Fibroblast of lung (primary cell): ENCODE measurements around the gene C10orf90. TPM values are rescaled to one million over a fixed set of nuclear protein-coding genes. Genes with fewer than 3 reads are reported as not detected.

Experiments
- DNase-seq, 2 donors: peaks; one replicate each; pipeline versions ENCODE4 v3.0.0 to v3.0.0-alpha.2; 2010; ENCODE audit warnings: low read depth in 2 of 2
- H2AFZ ChIP-seq: 2 replicates; pipeline ENCODE4 v1.5.1; 2012; ENCODE audit warnings: low read length, control low read depth, inconsistent platforms
- H3K27ac ChIP-seq: 2 replicates; pipeline ENCODE4 v1.5.1; 2011; ENCODE audit warnings: low read length, control low read depth; ENCODE audit not compliant: insufficient read depth
- H3K27me3 ChIP-seq: 2 replicates; pipeline ENCODE4 v1.5.1; 2011; ENCODE audit warnings: mild to moderate bottlenecking, low read length; ENCODE audit not compliant: control insufficient read depth, insufficient read depth
- H3K36me3 ChIP-seq: 2 replicates; pipeline ENCODE4 v1.5.1; 2011; ENCODE audit warnings: low read length; ENCODE audit not compliant: control insufficient read depth, insufficient read depth
- H3K4me1 ChIP-seq: 2 replicates; pipeline ENCODE4 v1.5.1; 2011; ENCODE audit warnings: low read length; ENCODE audit not compliant: control insufficient read depth, insufficient read depth; ENCODE audit errors: extremely low read depth
- H3K4me2 ChIP-seq: 2 replicates; pipeline ENCODE4 v1.5.1; 2011; ENCODE audit warnings: low read length, control low read depth; ENCODE audit not compliant: insufficient read depth; ENCODE audit errors: extremely low read depth
- H3K4me3 ChIP-seq, 4 experiments: fragments of 200-600 bp in 1 of 4; sonication (generic) in 1 of 4; replicated peaks in 1 of 4; 2 replicates each; pipeline ENCODE4 v1.5.1; 2011 to 2016; ENCODE audit warnings: low read length in 4 of 4, low read depth in 3 of 4, mild to moderate bottlenecking in 3 of 4, control low read depth in 2 of 4, inconsistent platforms in 1 of 4, mixed read lengths in 1 of 4; ENCODE audit not compliant: insufficient read depth in 1 of 4; ENCODE audit errors: control extremely low read depth in 1 of 4
- H3K79me2 ChIP-seq: 2 replicates; pipeline ENCODE4 v1.5.1; 2012; ENCODE audit warnings: mild to moderate bottlenecking, low read length, inconsistent platforms; ENCODE audit not compliant: control insufficient read depth, insufficient read depth
- H3K9ac ChIP-seq: 2 replicates; pipeline ENCODE4 v1.5.1; 2011; ENCODE audit warnings: mild to moderate bottlenecking, low read length, control low read depth; ENCODE audit not compliant: insufficient read depth
- H3K9me3 ChIP-seq: 2 replicates; pipeline ENCODE4 v1.5.1; 2012; ENCODE audit warnings: low read depth, low read length; ENCODE audit not compliant: control insufficient read depth, insufficient read depth
- H4K20me1 ChIP-seq: 2 replicates; pipeline ENCODE4 v1.5.1; 2011; ENCODE audit warnings: low read length; ENCODE audit not compliant: control insufficient read depth, insufficient read depth; ENCODE audit errors: extremely low read depth
- EZH2 ChIP-seq: IDR thresholded peaks from 2 replicates; pipeline ENCODE4 v1.5.1; 2012; ENCODE audit warnings: low read length, control low read depth, mild to moderate bottlenecking; ENCODE audit errors: missing control alignments
- polyA plus RNA-seq, 2 donors: library from polyadenylated mRNA; depleted of rRNA in 1 of 2; stranded (reverse) in 1 of 2; unstranded in 1 of 2; fragments of >200 nt; gene quantifications; 2 replicates each; pipeline ENCODE4 v1.2.1, GENCODE V29; 2011 to 2012; ENCODE audit warnings: missing spikeins in 1 of 2
- total RNA-seq: library from RNA; depleted of rRNA; stranded (reverse); fragments of >200 nt; gene quantifications from 2 replicates; pipeline ENCODE4 v1.2.1, GENCODE V29; 2014
- TF ChIP-seq, protein P1 (sequence below), 2 donors: IDR thresholded peaks in 1 of 2; conservative IDR thresholded peaks in 1 of 2; 1 replicate in 1 of 2; 2 replicates in 1 of 2; pipeline ENCODE4 v1.5.1; 2011 to 2012; ENCODE audit warnings: low read length in 2 of 2, control low read depth in 1 of 2, inconsistent platforms in 1 of 2, low read depth in 1 of 2, mild to moderate bottlenecking in 1 of 2

C10orf90 gene
- total and polyA plus RNA-seq, 2 donors (not counting 1 experiment from before 2014, with no cell fraction given): 0.17 to 0.65 TPM

DNA sequence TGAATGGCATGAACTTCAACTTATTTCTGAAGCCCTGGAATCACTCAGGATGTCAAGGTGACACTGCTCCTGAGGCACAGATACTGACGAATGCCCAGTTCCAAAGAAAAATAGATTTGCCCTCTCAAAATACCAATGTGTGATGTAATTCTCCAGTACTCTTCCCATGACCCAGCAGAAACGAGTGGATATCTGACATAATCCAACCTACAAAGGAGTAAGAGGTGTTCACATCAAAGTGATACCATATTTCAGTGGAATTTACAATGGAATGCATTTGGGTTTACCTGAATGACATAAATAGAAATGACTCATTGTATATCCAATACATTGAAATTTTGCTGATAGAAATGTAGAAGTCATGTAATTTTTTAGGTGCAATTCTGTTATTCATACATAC is 161.3 kb downstream of the C10orf90 start:
- Histone ChIP-seq H3K4me3 (no peak overlapping the region), H2AFZ (no peak overlapping the region), H3K4me1 (no peaks in the 10 kb centered on the region), H4K20me1 (no peaks in the 10 kb centered on the region), H3K36me3 (no peaks in the 10 kb centered on the region), H3K4me2 (no peak overlapping the region), H3K9me3 (no peaks in the 10 kb centered on the region), H3K27me3 (no peaks in the 10 kb centered on the region), H3K79me2 (no peaks in the 10 kb centered on the region), H3K27ac (no peak overlapping the region), H3K9ac (no peak overlapping the region)
- no peak for DNase-seq
- TF ChIP-seq, protein P1, sequence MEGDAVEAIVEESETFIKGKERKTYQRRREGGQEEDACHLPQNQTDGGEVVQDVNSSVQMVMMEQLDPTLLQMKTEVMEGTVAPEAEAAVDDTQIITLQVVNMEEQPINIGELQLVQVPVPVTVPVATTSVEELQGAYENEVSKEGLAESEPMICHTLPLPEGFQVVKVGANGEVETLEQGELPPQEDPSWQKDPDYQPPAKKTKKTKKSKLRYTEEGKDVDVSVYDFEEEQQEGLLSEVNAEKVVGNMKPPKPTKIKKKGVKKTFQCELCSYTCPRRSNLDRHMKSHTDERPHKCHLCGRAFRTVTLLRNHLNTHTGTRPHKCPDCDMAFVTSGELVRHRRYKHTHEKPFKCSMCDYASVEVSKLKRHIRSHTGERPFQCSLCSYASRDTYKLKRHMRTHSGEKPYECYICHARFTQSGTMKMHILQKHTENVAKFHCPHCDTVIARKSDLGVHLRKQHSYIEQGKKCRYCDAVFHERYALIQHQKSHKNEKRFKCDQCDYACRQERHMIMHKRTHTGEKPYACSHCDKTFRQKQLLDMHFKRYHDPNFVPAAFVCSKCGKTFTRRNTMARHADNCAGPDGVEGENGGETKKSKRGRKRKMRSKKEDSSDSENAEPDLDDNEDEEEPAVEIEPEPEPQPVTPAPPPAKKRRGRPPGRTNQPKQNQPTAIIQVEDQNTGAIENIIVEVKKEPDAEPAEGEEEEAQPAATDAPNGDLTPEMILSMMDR (conservative IDR thresholded peaks at IDR 0.05 in 1 of 2, IDR thresholded peaks at IDR 0.05 in 1 of 2; ENCODE audit: low read depth in 1 of 2, low read length in 2 of 2): no peak
- no peak for TF ChIP-seq EZH2

- DNase-seq: no peak
- TF ChIP-seq, protein P1 (conservative IDR thresholded peaks at IDR 0.05 in 1 of 2, IDR thresholded peaks at IDR 0.05 in 1 of 2; ENCODE audit: low read depth in 1 of 2, low read length in 2 of 2): no peak
- TF ChIP-seq EZH2: no peak
These were observed 161.9 kb downstream of the C10orf90 start for GRCh38 chr10:126508535-126509040.

GRCh38 chr10:126504761-126505112 is 165.8 kb downstream of the C10orf90 start:
- DNase-seq: no peak
- no peaks in the 10 kb centered on the region for H3K36me3 ChIP-seq
- H3K4me2 ChIP-seq: no peak overlapping the region
- H3K4me1 ChIP-seq: peaks cover 15% of the 10 kb centered on the region
- H3K79me2 ChIP-seq: no peaks in the 10 kb centered on the region
- H2AFZ ChIP-seq: no peak overlapping the region
- H3K27ac ChIP-seq: no peak overlapping the region
- H3K9ac ChIP-seq: no peak overlapping the region
- H3K4me3 ChIP-seq: no peak overlapping the region
- no peaks in the 10 kb centered on the region for H3K27me3 ChIP-seq
- TF ChIP-seq, protein P1 (conservative IDR thresholded peaks at IDR 0.05 in 1 of 2, IDR thresholded peaks at IDR 0.05 in 1 of 2; ENCODE audit: low read depth in 1 of 2, low read length in 2 of 2): no peak
- TF ChIP-seq EZH2: no peak
- H4K20me1 ChIP-seq: no peaks in the 10 kb centered on the region
- no peaks in the 10 kb centered on the region for H3K9me3 ChIP-seq

More at GRCh38 chr10:126508535-126509040, 161.9 kb downstream of the C10orf90 start:
- no peaks in the 10 kb centered on the region for H3K4me1 ChIP-seq
- no peaks in the 10 kb centered on the region for H3K79me2 ChIP-seq
- no peak overlapping the region for H3K27ac ChIP-seq
- H3K36me3 ChIP-seq: no peaks in the 10 kb centered on the region
- H3K4me2 ChIP-seq: no peak overlapping the region
- no peaks in the 10 kb centered on the region for H4K20me1 ChIP-seq
- no peak overlapping the region for H2AFZ ChIP-seq
- H3K9ac ChIP-seq: no peak overlapping the region
- no peaks in the 10 kb centered on the region for H3K27me3 ChIP-seq
- no peaks in the 10 kb centered on the region for H3K9me3 ChIP-seq
- H3K4me3 ChIP-seq: no peak overlapping the region
